Lower leg skin (tissue), 4 donors: ENCODE data around the gene AHCYL2. TPM values are rescaled to one million over a fixed set of nuclear protein-coding genes. Genes with fewer than 3 reads are reported as not detected.

Experiments
- total RNA-seq, 4 donors: library from RNA; depleted of rRNA; stranded (reverse); fragments of >200 nt; gene quantifications; one replicate each; pipeline ENCODE4 v1.1.0, GENCODE V29; 2016

Gene AHCYL2
- total RNA-seq, 4 donors from 2014 or later = 31.1 to 45.8 (median 39.2) TPM

Other genes starting within 250 kb of the AHCYL2 start
- gene TNPO3, start 169.9 kb upstream of the AHCYL2 start, total RNA-seq = 10 to 100 TPM; 26.7 to 36.7 (median 31.0) TPM
- gene TSPAN33, start 80.3 kb upstream of the AHCYL2 start, total RNA-seq = 10 to 100 TPM in 2 of 4 donors, 1 to 10 TPM in 2; 7.4 to 13.4 (median 9.9) TPM
- gene SMO, start 36.4 kb upstream of the AHCYL2 start, total RNA-seq = 10 to 100 TPM in 3 of 4 donors, 1 to 10 TPM in 1; 9.7 to 19.4 (median 14.7) TPM
- 1 to 10 TPM in 2 of 4 donors, under 1 TPM in 2; 0.30 to 1.4 (median 0.79) TPM for gene STRIP2, start 209.4 kb downstream of the AHCYL2 start, total RNA-seq